Bronchial epithelial cell (primary cell): ENCODE measurements around the gene NFIL3. TPM values are rescaled to one million over a fixed set of nuclear protein-coding genes. Genes with fewer than 3 reads are reported as not detected.

Experiments used
- DNase-seq: peaks from one replicate; pipeline ENCODE4 v3.0.0-alpha.2; 2010; ENCODE audit warnings: low read depth
- FAIRE-seq: peaks from 2 replicates; lab custom pipeline; 2011; peaks lifted over from hg19 to GRCh38; lab: Jason Lieb, UNC
- H3K27me3 ChIP-seq: 2 replicates; pipeline ENCODE4 v1.5.1; 2011; ENCODE audit warnings: low read length; ENCODE audit not compliant: control insufficient read depth, insufficient read depth
- H3K36me3 ChIP-seq: 2 replicates; pipeline ENCODE4 v1.5.1; 2011; ENCODE audit warnings: low read length; ENCODE audit not compliant: control insufficient read depth, insufficient read depth
- H3K4me3 ChIP-seq: 2 replicates; pipeline ENCODE4 v1.5.1; 2011; ENCODE audit warnings: mild to moderate bottlenecking, low read depth, low read length, control low read depth
- CTCF ChIP-seq: IDR thresholded peaks from 2 replicates; pipeline ENCODE4 v1.5.1; 2011; ENCODE audit warnings: mild to moderate bottlenecking, moderate library complexity, low read length, control low read depth, inconsistent platforms; ENCODE audit not compliant: insufficient read depth, severe bottlenecking
- total RNA-seq: library from RNA; depleted of rRNA; stranded (reverse); fragments of >200 nt; gene quantifications from 2 replicates; pipeline ENCODE4 v1.2.1, GENCODE V29; 2014

Gene NFIL3
- total RNA-seq, 1 donor from 2014 or later: 31.3 TPM

GRCh38 chr9:91426123-91426745 is 2.6 kb upstream of the NFIL3 start:
- peak; percentile 71 for DNase-seq
- H3K27me3 ChIP-seq: no peaks in the 10 kb centered on the region
- TF ChIP-seq CTCF: peak; percentile 37
- no peak overlapping the region for H3K4me3 ChIP-seq
- H3K36me3 ChIP-seq: no peaks in the 10 kb centered on the region
- FAIRE-seq: no peak

DNA sequence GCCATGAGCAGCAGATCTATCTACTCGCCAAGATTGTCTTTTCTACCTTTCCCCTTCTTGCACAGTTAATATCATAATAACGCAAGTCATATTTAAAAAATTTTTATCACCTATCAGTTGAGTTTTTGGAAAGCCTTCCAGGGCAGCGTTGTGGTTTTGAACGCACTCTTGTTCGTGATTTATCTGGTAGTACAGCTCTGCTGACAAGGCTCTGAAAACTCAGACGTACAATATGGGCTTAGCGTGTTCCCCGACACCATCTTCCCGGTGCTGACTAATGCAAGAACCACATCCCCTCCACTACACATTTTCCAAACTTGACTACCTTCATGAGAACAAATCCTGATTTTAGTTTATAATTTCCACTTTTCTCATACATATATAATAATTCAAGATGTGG is 1.6 kb upstream of the NFIL3 start:
- H3K4me3 ChIP-seq: no peak overlapping the region
- no peak for TF ChIP-seq CTCF
- no peaks in the 10 kb centered on the region for H3K36me3 ChIP-seq
- DNase-seq: no peak
- FAIRE-seq: no peak
- no peaks in the 10 kb centered on the region for H3K27me3 ChIP-seq

- TF ChIP-seq CTCF: peak; percentile 44
- FAIRE-seq: no peak
These were observed 958 bp upstream of the NFIL3 start for GRCh38 chr9:91424403-91425176.

GRCh38 chr9:91422758-91423711 is 597 bp downstream of the NFIL3 start:
- Histone ChIP-seq H3K27me3 (no peaks in the 10 kb centered on the region), H3K36me3 (no peaks in the 10 kb centered on the region), H3K4me3 (peak overlapping the region; percentile 79)
- DNase-seq (peak; percentile 59), FAIRE-seq (no peak)
- TF ChIP-seq CTCF: peak; percentile 43

More at GRCh38 chr9:91424403-91425176, 958 bp upstream of the NFIL3 start:
- peak overlapping the region; percentile 72 for H3K4me3 ChIP-seq
- DNase-seq: peak; percentile 61
- no peaks in the 10 kb centered on the region for H3K36me3 ChIP-seq
- H3K27me3 ChIP-seq: no peaks in the 10 kb centered on the region

- peak; percentile 39 for DNase-seq
- TF ChIP-seq CTCF: no peak
- peak overlapping the region; percentile 79 for H3K4me3 ChIP-seq
- FAIRE-seq: no peak
- no peaks in the 10 kb centered on the region for H3K27me3 ChIP-seq
- no peaks in the 10 kb centered on the region for H3K36me3 ChIP-seq
These were observed 1.5 kb downstream of the NFIL3 start for GRCh38 chr9:91421971-91422757.
